ENCODE results near the gene NEDD9.

Gene NEDD9

GRCh38 chr6:11200356-11200755 is 32.1 kb downstream of the NEDD9 start:
- DNase-seq, result no peak

DNA sequence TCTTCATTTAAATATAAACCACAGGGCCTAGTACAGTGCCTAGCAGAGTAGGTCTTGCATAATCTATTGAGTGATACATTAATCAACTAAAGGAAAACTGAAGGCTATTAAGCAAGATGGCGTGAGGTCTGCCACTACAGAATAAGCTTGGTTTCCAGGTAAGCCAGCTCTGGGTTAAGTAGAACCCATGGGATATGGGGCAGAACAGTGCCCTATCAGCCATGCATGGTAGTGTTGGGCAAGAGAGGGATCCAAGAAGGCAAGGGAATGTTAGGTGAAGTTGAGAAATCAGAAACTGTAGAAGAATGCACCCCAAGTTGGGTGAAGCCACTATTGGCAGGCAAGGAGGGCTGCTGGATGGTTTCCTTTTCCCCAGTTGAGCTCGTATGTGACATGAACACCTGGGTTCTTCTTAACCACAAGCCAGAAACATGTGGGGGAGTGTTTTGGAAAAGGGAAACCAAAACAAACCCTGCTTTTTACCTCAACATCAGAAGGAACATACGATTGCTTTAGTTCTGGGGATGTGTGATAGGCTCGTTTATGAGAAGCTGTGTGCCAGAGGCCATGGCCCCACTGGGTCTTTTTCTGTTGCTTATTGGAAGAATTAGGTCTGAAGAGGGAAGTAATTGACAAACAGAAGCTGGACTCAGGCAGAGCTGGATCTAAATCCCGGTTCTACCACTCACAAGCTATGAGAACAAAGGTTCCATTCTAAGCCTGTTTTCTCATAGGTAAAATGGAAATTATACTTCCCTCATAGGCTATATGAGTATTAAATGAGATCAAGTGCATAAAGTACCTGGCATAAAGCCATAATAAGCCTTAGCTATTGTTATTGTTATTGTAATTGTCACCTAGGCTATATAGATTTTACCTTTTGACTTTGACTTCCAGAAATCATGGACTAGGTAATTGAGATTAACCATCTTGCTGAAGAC is 33.5 kb downstream of the NEDD9 start:
- DNase-seq, result no peak

GRCh38 chr6:11197850-11198249 is 34.6 kb downstream of the NEDD9 start:
- DNase-seq, result no peak

DNA sequence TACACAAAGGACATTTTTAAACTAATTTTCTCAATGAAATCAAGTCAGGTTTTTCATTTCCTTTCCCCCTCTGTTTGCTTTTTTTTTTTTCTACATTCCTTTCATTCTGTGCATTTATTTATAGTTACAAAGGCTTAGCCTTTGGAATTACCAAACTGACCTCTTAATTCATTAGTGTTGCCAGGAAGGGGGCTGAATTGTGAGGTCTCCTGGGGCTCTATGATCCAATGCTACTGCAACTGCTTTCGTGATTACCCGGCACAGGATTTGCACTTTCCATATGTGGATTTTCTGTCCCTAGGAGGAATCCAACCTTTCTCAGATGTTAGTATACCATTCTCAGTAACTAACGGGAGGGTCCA is 35.3 kb downstream of the NEDD9 start:
- DNase-seq, result no peak

- DNase-seq, result no peak
Observed at GRCh38 chr6:11196511-11197174, 35.8 kb downstream of the NEDD9 start.

DNA sequence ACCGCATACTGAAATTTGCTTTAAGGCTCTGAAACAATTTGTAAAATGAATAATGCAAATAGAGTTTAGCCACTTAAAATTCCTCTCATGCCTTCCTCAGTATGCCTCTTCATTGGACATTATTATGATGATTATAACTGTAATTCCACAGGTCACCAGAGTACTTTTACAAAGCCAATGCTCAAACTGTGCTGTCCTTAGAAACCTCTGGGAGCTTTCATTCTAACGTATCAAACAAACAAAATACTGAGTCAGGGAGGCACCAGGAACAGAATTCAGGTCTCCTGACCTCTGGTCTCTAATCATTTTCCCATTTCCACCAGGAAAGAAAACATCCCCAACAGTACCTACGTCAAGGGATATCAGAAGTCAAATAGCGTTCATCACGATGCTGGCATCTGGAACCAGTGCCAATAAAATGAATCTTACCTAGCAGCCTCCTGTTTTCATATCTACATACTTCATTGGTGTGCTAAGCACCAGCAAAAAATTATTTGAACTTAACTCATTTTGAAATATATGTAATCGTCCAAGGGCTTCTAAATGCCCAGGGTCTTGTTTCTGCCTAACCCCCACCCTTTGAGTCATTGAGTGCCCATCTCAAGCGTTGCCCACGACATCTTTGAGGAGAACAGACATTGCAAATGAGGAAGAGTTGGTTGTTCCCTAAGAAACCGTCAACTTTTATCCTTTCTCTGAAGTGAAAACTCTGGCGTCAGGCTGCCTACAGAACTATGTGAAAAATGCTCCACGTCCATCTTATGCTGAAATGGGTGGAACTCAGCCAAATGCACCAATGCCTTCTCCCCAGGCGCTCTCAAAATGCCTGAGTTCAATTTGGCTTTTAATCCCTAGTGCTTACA is 37.9 kb downstream of the NEDD9 start:
- no peak for DNase-seq

DNA sequence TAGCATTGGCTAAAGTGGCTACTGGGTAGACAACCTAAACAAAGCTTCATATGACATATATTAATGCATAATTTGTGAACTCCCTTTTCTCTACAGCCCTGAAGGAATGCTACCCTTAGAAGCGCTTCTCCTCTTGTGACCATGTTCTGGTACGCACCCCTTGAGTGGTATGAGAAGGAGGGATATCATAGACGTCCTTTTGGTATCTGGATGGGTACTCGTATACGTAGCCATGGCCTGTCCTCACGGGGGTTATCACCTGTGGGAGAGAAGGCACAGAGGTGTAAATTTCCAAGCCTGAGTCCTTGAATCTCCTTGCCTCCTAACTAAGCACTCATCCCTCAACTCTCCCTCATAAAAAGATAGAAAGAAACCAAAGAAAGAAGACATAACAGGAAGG is 39.0 kb downstream of the NEDD9 start:
- no peak for DNase-seq

- no peak for DNase-seq
Observed at GRCh38 chr6:11192167-11192566, 40.3 kb downstream of the NEDD9 start.

GRCh38 chr6:11190625-11191245 is 41.7 kb downstream of the NEDD9 start:
- no peak for DNase-seq

- DNase-seq, result no peak
Observed at GRCh38 chr6:11189865-11190624, 42.4 kb downstream of the NEDD9 start.

DNA sequence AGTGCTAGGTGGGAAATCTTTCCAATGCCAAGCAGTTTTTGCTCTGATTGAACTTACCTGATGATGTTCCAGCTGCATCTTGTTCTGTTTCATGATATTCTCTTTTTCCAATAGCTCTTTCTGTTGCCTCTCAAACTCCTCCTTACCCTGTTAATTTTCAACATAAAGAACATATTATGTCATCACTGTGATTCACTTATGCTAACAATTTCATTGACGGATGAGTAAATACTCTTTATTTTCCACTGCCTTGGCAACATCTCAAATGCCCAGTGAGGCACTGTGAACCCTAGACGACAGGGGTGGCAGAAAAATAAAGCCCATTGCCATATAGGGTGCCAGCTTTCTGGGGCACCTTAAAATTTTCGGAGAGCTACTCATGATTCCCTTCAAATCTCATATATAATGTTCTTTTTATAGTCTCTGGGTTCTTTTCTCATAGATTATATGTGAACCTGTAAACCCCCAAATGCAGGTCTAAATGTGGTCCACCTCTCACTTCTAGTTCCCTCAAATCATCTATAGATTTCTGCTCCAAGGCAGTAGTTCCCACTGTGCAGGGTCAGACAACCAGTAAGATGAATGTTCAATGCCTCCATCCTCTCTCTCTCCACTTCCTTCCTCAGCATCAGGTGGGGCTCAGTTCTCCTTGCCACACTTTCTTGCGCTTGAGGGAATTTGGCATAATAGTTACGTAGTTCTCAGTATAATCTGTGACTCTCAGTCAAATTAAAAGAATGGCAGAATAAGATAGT is 44.1 kb downstream of the NEDD9 start:
- DNase-seq, result no peak

- DNase-seq, result no peak
Observed at GRCh38 chr6:11187301-11187700, 45.2 kb downstream of the NEDD9 start.

DNA sequence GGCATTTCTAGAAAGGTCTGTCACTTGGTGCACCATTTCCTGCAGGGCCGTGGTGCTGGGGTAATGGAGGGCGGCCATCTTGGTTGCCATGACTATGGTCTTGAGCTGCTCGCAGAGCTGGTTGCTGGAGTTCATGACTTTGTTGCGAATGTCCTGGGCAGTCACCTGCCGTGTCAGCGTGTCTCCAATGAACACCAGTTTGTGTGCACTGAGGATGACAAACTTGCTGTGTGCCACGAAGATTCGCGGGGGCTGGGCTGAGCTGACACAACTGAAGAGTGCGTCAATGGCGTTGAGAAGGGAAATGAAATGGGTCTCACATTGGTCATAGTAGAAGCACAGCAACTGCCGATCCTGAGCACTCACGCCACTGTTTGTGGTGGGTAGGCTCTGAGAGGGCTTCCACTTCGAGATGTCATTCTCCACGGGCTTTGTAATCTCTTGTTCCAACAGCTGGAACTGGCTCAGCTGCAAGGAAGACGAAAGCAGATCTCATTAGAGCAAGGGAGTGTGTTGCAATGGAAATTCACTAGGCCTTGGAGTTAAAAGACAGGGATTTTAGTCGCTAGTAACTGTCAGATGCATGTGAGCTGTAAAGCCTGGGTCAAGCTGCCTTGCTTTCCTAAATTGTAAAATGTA is 47.1 kb downstream of the NEDD9 start:
- DNase-seq, result no peak

- no peak for DNase-seq
Observed at GRCh38 chr6:11183761-11184362, 48.6 kb downstream of the NEDD9 start.

DNA sequence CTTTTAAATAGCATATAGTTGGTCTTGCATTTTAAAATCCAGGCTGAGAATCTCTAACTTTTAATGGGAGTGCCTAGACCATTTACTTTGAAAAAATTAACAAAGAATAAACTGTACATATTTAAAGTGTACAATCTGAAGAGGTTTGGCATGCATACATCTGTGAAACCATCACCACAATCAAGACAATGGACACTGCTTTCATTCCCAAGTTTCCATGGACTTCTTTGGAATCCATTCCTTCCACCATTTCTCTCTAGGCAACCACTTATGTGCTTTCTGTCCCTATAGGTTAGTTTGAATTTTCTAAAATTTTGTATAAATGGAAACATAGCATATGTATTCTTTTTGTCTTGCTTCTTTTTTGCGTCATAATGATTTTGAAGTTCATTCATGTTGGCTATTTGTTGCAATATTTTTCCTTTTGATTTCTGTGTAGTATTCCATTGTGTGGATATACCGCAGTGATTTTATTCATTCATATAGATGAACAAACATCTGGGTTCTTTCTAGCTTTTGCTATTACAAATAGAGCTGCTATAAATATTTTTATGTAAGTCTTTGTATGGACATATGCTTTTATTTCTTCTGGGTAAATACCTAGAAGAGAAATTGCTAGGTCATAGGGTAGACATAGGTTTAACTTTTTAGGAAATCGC is 50.9 kb downstream of the NEDD9 start:
- DNase-seq, result no peak

GRCh38 chr6:11179419-11180202 is 52.9 kb downstream of the NEDD9 start:
- DNase-seq, result no peak

GRCh38 chr6:11179088-11179418 is 53.4 kb downstream of the NEDD9 start:
- DNase-seq, result no peak

DNA sequence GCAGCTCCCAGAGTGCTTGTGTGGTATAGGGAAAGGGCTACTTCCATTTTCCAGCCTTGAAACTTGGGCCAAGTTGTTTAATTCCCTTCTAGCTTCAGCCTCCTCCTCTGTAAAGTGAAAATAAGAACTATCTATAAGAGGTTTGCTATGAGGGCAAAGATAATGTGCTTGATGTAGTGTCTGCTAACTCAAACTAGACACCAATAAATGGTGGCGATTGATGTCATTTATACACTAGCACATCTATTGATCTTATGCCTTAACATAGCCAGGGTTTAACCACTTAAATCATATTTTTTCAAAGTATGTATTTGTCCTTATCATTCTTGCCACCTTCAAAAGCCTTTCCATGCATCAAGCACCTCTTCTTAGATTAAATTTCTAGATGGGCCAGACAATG is 55.2 kb downstream of the NEDD9 start:
- DNase-seq, result no peak

DNA sequence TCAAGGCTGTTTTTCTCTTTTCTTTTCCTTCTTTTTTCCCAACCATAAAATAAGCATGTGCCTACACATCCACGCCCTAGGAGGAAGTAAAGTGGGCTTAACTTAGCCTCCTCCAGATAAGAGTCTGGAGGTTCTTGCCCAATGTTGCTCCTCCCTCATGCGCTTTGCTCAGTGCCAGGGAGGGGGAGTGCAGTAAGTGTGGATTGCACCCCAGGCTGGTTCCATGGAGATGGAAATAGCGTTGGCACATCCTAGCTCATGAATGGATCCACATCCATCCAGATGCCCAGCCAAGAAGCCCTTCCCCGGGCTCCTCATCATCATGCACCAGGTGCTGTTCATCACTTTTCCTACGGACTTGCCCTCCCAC is 58.2 kb downstream of the NEDD9 start:
- DNase-seq, result no peak

All from retina (tissue), 1 donor.